HEK293 (cell line): Measurements from ENCODE around the gene SEC14L6.

Experiments used
- CTCF ChIA-PET: fragments of 350-600 bp; formaldehyde crosslinking; extraction: SDS; loops from one replicate; lab custom pipeline; 2021; ENCODE audit warnings: antibody characterized with exemption; lab: Yijun Ruan, JAX
- POLR2A ChIA-PET: fragments of 300-600 bp; formaldehyde crosslinking; extraction: SDS; loops from one replicate; lab custom pipeline; 2020; ENCODE audit warnings: antibody characterized with exemption, inconsistent platforms; lab: Yijun Ruan, JAX
- H3K27ac ChIP-seq: fragments of 200-500 bp; sonication (Bioruptor generic); 2 replicates; pipeline ENCODE4 v1.5.1; 2014; ENCODE audit warnings: low read depth, low read length, control low read depth, inconsistent platforms; ENCODE audit errors: extremely low read depth
- H3K36me3 ChIP-seq, 2 experiments: fragments of 200-500 bp in 1 of 2; sonication (Bioruptor generic) in 1 of 2; 1 replicate in 1 of 2; 2 replicates in 1 of 2; pipeline ENCODE4 v1.5.1; 2014 to 2017; ENCODE audit warnings: inconsistent platforms in 2 of 2, low read length in 2 of 2; ENCODE audit not compliant: control insufficient read depth in 2 of 2, insufficient read depth in 1 of 2
- H3K4me1 ChIP-seq: fragments of 200-500 bp; sonication (Bioruptor generic); 2 replicates; pipeline ENCODE4 v1.5.1; 2014; ENCODE audit warnings: mild to moderate bottlenecking, low read length, inconsistent platforms; ENCODE audit not compliant: control insufficient read depth, insufficient read depth
- H3K4me3 ChIP-seq: 2 replicates; pipeline ENCODE4 v1.5.1; 2011; ENCODE audit warnings: low read depth, mild to moderate bottlenecking, control low read depth, low read length, moderate library complexity
- H3K9me3 ChIP-seq: fragments of 200-500 bp; sonication (Bioruptor generic); 2 replicates; pipeline ENCODE4 v1.5.1; 2014; ENCODE audit warnings: low read depth, low read length, inconsistent platforms; ENCODE audit not compliant: control insufficient read depth, insufficient read depth
- HIC1 ChIP-seq: fragments of 450-650 bp; formaldehyde crosslinking; IDR thresholded peaks from 2 replicates; pipeline ENCODE4 v1.5.1; 2016; ENCODE audit warnings: missing biosample characterization, missing genetic modification characterization
- KLF17 ChIP-seq: fragments of 450-650 bp; formaldehyde crosslinking; IDR thresholded peaks from 2 replicates; pipeline ENCODE4 v1.5.1; 2016; ENCODE audit warnings: missing biosample characterization, missing genetic modification characterization
- OVOL3 ChIP-seq: fragments of 450-650 bp; formaldehyde crosslinking; IDR thresholded peaks from 2 replicates; pipeline ENCODE4 v1.5.1; 2016; ENCODE audit warnings: missing biosample characterization, missing genetic modification characterization
- PRDM1 ChIP-seq: fragments of 450-650 bp; formaldehyde crosslinking; IDR thresholded peaks from 2 replicates; pipeline ENCODE4; 2016; ENCODE audit warnings: missing biosample characterization, missing genetic modification characterization
- TCF7L2 ChIP-seq: IDR thresholded peaks from 2 replicates; pipeline ENCODE4 v1.6.1; 2011; ENCODE audit warnings: low read depth, mild to moderate bottlenecking, inconsistent platforms, low read length, moderate library complexity, borderline replicate concordance
- ZBTB10 ChIP-seq: fragments of 450-650 bp; formaldehyde crosslinking; IDR thresholded peaks from 2 replicates; pipeline ENCODE4 v1.5.1; 2016; ENCODE audit warnings: missing biosample characterization, missing genetic modification characterization
- ZIC2 ChIP-seq: fragments of 450-650 bp; formaldehyde crosslinking; IDR thresholded peaks from 2 replicates; pipeline ENCODE4 v1.5.1; 2016; ENCODE audit warnings: missing biosample characterization, missing genetic modification characterization
- ZNF121 ChIP-seq: fragments of 450-650 bp; formaldehyde crosslinking; IDR thresholded peaks from 2 replicates; pipeline ENCODE4 v1.5.1; 2016; ENCODE audit warnings: missing biosample characterization, missing genetic modification characterization
- ZNF155 ChIP-seq: fragments of 450-650 bp; formaldehyde crosslinking; IDR thresholded peaks from 2 replicates; pipeline ENCODE4 v1.5.1; 2016; ENCODE audit warnings: missing biosample characterization, missing genetic modification characterization
- ZNF184 ChIP-seq: fragments of 450-650 bp; IDR thresholded peaks from 2 replicates; pipeline ENCODE4 v1.5.1; 2018; ENCODE audit warnings: missing biosample characterization, mild to moderate bottlenecking, missing genetic modification characterization
- ZNF24 ChIP-seq: fragments of 450-650 bp; formaldehyde crosslinking; IDR thresholded peaks from 2 replicates; pipeline ENCODE4 v1.5.1; 2016; ENCODE audit warnings: missing biosample characterization, missing genetic modification characterization
- ZNF26 ChIP-seq: fragments of 450-650 bp; formaldehyde crosslinking; IDR thresholded peaks from 2 replicates; pipeline ENCODE4 v1.5.1; 2016; ENCODE audit warnings: missing biosample characterization, missing genetic modification characterization
- ZNF366 ChIP-seq: fragments of 450-650 bp; formaldehyde crosslinking; conservative IDR thresholded peaks from 2 replicates; pipeline ENCODE4 v1.5.1; 2016; ENCODE audit warnings: missing biosample characterization, missing genetic modification characterization
- ZNF48 ChIP-seq: fragments of 450-650 bp; formaldehyde crosslinking; IDR thresholded peaks from 2 replicates; pipeline ENCODE4 v1.5.1; 2016; ENCODE audit warnings: missing biosample characterization, missing genetic modification characterization
- ZNF596 ChIP-seq: fragments of 450-650 bp; IDR thresholded peaks from 2 replicates; pipeline ENCODE4 v1.5.0; 2018; ENCODE audit warnings: missing biosample characterization, mild to moderate bottlenecking, missing genetic modification characterization, moderate library complexity
- ZNF660 ChIP-seq: fragments of 450-650 bp; IDR thresholded peaks from 2 replicates; pipeline ENCODE4 v1.5.1; 2018; ENCODE audit warnings: missing biosample characterization, mild to moderate bottlenecking, missing genetic modification characterization
- ZNF664 ChIP-seq: fragments of 450-650 bp; formaldehyde crosslinking; IDR thresholded peaks from 2 replicates; pipeline ENCODE4 v1.5.1; 2016; ENCODE audit warnings: missing biosample characterization, missing genetic modification characterization
- ZNF704 ChIP-seq: fragments of 450-650 bp; formaldehyde crosslinking; IDR thresholded peaks from 2 replicates; pipeline ENCODE4 v1.5.1; 2016; ENCODE audit warnings: missing biosample characterization, missing genetic modification characterization

Gene SEC14L6

GRCh38 chr22:30521368-30522156, 25.0 kb downstream of the SEC14L6 start:
- TF ChIP-seq ZNF184 (tag by site-specific recombination), result no peak
- peak; percentile 92 for TF ChIP-seq PRDM1
- TF ChIP-seq OVOL3 (tag by site-specific recombination), result no peak
- peak; percentile 94 for TF ChIP-seq ZNF366
- peaks cover 6% of the 10 kb centered on the region for H3K4me1 ChIP-seq
- ChIA-PET CTCF (interaction anchor here (0.6 kb wide), 1 partner anchor 460 kb away, joined by 3 read pairs; no protein-coding TSS in a partner anchor), POLR2A (no interaction called here)
- H3K9me3 ChIP-seq, result no peaks in the 10 kb centered on the region
- H3K27ac ChIP-seq, result no peak overlapping the region
- no peaks in the 10 kb centered on the region for H3K36me3 ChIP-seq
- no peak overlapping the region for H3K4me3 ChIP-seq

- H3K27ac ChIP-seq, result no peak overlapping the region
- H3K4me1 ChIP-seq, result peaks cover 6% of the 10 kb centered on the region
- CTCF ChIA-PET, result interaction anchor here (1.4 kb wide), 1 partner anchor 96 kb away, joined by 4 read pairs; no protein-coding TSS in a partner anchor
Measured at GRCh38 chr22:30519842-30520425, 26.6 kb downstream of the SEC14L6 start.

GRCh38 chr22:30516731-30517130, 29.8 kb downstream of the SEC14L6 start:
- Histone ChIP-seq H3K36me3 (no peaks in the 10 kb centered on the region), H3K27ac (no peak overlapping the region), H3K9me3 (no peaks in the 10 kb centered on the region), H3K4me1 (peaks cover 6% of the 10 kb centered on the region), H3K4me3 (no peak overlapping the region)
- POLR2A ChIA-PET, result interaction anchor here (0.7 kb wide), 1 partner anchor 38 kb away, joined by 3 read pairs; no protein-coding TSS in a partner anchor
- CTCF ChIA-PET, result interaction anchor here (1.0 to 1.6 kb wide), 2 partner anchors 31 to 32 kb away, joined by 5 read pairs; no protein-coding TSS in a partner anchor
- TF ChIP-seq ZNF48 (tag by site-specific recombination) (no peak), KLF17 (no peak), ZNF664 (tag by site-specific recombination) (no peak), ZNF121 (tag by site-specific recombination) (no peak), ZNF660 (tag by site-specific recombination) (no peak), ZNF596 (tag by site-specific recombination) (no peak), ZBTB10 (tag by site-specific recombination) (no peak), ZNF155 (no peak), TCF7L2 (no peak), ZNF26 (tag by site-specific recombination) (no peak)

More at GRCh38 chr22:30519842-30520425, 26.6 kb downstream of the SEC14L6 start:
- TF ChIP-seq ZNF24 (peak; percentile 65; the same call in 1 of the 2 replicates), HIC1 (tag by site-specific recombination) (no peak), ZIC2 (peak; percentile 69), ZNF704 (tag by site-specific recombination) (no peak), ZNF660 (tag by site-specific recombination) (no peak)
- no peaks in the 10 kb centered on the region for H3K9me3 ChIP-seq
- no peaks in the 10 kb centered on the region for H3K36me3 ChIP-seq
- H3K4me3 ChIP-seq, result no peak overlapping the region
- POLR2A ChIA-PET, result interaction anchor here (0.6 kb wide), 1 partner anchor 416 kb away, joined by 3 read pairs; no protein-coding TSS in a partner anchor
